NCI-H460 (cell line): Measurements from ENCODE around the gene DMAP1. TPM values are rescaled to one million over a fixed set of nuclear protein-coding genes. Genes with fewer than 3 reads are reported as not detected.
A peak's percentile ranks its signal among the peaks of the same experiment; 100 is the strongest.
"Not testable (repeated sequence)": the region's sequence is repeated elsewhere in the genome, so short reads cannot be mapped to it uniquely, and the experiment has no call there.

Experiments
- DNase-seq: peaks from one replicate; pipeline ENCODE4 v3.0.0-alpha.2; 2016; ENCODE audit warnings: low read depth; ENCODE audit errors: extremely low read depth
- polyA plus RNA-seq: library from polyadenylated mRNA; depleted of rRNA; stranded (reverse); fragments of >200 nt; gene quantifications from 2 replicates; pipeline ENCODE4 v1.2.3, GENCODE V29; 2014; cell fraction: nucleus; rRNA removed
- total RNA-seq: library from RNA; depleted of rRNA; stranded (reverse); fragments of >200 nt; shearing (Covaris generic); gene quantifications from 2 replicates; pipeline ENCODE4 v1.2.3, GENCODE V29; 2014; rRNA removed

Gene DMAP1
- 11.1 and 12.7 TPM in 2 replicates for total RNA-seq
- polyA plus RNA-seq, result 19.0 and 21.6 TPM in 2 replicates

GRCh38 chr1:44213222-44214112, at the start of gene DMAP1:
Gene DMAP1, plus strand, starts transcription at chr1:44213471. Its CDS starts 283 bp downstream, at chr1:44213754.
- peak; percentile 61 for DNase-seq

GRCh38 chr1:44168520-44169098, 44.7 kb upstream of the DMAP1 start:
- no peak for DNase-seq

GRCh38 chr1:44170281-44170823, 42.9 kb upstream of the DMAP1 start:
- DNase-seq, result no peak

- DNase-seq, result no peak
These were observed 38.6 kb upstream of the DMAP1 start for GRCh38 chr1:44174630-44175029.

GRCh38 chr1:44200336-44200735, 12.9 kb upstream of the DMAP1 start:
- no peak for DNase-seq

DNA sequence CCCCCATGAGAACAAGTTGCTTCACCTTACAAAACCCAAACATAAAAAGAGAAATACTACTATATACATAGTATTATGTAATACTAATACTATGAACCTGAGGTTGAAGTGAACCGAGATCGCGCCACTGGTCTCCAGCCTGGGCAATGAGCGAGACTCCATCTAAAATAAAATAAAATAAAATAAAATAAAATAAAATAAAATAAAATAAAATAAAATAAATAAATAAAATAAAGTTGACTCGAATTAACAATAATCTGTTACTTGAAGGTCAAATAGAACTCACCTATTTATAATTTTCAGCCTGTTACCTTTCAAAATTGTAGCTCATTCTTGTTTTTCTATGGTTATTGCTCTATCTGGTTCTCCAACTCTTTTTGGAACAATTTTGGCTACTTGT, 6.7 kb upstream of the DMAP1 start:
- not testable (repeated sequence) for DNase-seq

- DNase-seq, result no peak
These were observed 5.0 kb upstream of the DMAP1 start for GRCh38 chr1:44208226-44208625.

- no peak for DNase-seq
These were observed 2.7 kb upstream of the DMAP1 start for GRCh38 chr1:44210595-44210994.

DNA sequence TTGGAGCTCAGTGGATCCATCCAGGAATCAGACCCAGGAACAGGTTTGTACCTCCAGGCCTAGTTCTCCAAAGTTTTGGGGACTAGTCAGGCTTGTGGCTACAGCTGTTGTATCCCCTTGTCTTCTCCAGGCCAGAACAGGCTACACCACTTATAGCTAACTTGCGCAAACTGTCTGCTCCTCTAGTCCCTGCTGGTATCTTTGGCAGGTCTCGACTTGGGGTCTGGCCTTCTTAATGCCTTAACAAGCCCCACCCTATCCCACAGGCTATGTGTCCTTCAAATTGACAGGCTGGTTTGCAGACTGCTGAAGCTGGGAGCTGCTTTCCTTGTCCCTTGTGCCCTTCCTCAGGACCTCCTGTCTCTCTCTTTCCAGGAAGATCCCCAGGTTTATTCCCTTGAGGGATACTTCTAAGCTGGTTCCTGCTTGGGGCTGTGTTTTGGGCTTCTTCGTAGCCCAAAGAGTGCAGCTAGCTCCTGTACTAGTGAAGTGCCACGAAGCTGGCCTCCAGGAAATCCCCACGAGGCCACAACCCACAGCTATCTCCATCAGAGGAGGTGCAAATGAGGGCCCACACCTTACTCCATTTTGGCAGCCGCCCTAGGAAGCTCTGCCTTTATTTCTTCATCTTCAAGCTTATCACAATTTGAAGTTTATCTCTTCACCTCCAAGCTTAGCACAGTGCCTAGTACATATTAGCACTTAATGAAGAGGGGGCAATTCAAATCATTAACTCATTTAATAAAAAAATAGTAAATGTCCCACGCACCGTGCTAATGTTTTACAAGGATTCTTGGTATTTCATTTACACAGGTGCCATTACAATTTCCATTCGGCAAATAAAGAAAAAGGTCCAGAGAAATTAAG, 683 bp upstream of the DMAP1 start:
- DNase-seq, result no peak

GRCh38 chr1:44217809-44218410, 4.6 kb downstream of the DMAP1 start:
- DNase-seq, result peak; percentile 61

DNA sequence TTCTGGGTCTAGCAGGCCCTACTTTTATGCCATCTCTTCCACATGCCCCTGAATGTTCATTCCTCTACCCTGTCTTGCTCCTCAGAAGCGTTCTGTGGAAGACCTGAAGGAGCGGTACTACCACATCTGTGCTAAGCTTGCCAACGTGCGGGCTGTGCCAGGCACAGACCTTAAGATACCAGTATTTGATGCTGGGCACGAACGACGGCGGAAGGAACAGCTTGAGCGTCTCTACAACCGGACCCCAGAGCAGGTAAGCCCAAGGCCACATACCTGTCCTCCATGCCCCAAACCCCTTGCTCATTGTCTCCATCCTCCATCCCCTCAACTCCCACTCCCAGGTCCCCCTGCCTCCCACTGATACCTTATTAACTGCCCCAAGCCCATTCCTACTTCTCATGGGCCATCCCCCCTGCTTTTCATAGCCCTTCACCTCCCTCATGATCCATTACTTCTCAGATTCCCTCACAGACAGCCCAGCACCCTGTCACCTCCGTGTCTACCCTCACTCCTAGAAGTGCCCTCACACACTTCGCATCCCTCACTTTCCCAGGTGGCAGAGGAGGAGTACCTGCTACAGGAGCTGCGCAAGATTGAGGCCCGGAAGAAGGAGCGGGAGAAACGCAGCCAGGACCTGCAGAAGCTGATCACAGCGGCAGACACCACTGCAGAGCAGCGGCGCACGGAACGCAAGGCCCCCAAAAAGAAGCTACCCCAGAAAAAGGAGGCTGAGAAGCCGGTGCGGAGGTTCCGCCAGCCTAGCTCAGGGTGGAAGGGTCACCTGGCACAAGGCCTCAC, 5.4 kb downstream of the DMAP1 start:
- DNase-seq, result no peak

DNA sequence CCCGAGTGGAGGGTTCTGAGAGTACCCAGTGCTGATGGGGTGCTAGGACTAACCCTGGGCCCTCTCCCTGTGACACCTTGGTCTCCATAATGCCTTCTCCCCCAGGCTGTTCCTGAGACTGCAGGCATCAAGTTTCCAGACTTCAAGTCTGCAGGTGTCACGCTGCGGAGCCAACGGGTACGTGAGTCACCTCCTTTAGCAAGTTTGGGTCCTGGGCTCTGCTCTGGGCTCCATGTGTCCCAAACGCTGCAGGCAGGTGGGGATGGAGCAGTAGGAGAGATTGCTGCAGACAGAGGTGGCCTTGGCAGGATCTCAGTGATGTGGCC, 6.0 kb downstream of the DMAP1 start:
- DNase-seq, result no peak

- DNase-seq, result no peak
These were observed 6.9 kb downstream of the DMAP1 start for GRCh38 chr1:44220001-44220751.

GRCh38 chr1:44220755-44221154, 7.5 kb downstream of the DMAP1 start:
- DNase-seq, result no peak

GRCh38 chr1:44221769-44222168, 8.5 kb downstream of the DMAP1 start:
- no peak for DNase-seq

DNA sequence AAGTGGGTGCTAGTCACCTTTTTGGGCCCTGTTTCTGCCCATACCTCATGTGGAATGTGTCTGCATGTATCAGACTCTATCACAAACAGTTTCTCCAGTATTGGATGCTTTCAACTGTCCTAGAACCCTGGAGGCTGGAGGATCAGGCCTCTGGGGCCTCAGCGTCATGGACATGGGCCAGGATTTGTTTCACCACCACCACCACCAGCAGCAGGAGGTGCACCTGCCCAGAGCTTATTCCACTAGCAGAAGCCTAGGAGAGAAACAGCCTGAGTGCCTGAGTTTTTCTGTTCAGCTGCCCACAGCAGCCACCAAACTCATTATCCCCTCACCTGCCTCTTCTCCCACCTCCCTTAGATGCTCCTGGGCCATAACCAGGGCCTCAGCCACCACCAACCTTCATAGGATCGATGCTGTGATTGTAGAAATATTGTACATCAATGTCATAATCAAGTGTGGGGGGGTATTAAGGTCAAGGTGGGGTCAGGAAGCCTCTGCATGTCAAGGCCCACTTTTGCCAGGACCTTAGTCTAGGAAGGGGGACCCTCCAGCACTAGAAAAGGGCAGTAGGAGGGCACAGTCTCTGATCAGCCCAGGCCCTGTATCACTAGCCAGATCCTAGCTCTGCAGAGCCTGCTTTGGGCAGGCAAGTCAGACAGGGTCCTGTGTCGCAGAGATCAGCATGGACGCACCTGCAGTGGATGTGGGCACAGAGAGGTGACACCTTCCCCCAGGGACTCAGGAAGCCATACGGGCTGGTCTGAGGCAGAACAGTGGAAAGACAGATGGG, 9.3 kb downstream of the DMAP1 start:
- DNase-seq, result no peak

- DNase-seq, result no peak
These were observed 9.9 kb downstream of the DMAP1 start for GRCh38 chr1:44223187-44223610.

GRCh38 chr1:44225761-44226160, 12.5 kb downstream of the DMAP1 start:
- DNase-seq, result no peak
